ENCODE measurements around the gene DENND1A.

DNA sequence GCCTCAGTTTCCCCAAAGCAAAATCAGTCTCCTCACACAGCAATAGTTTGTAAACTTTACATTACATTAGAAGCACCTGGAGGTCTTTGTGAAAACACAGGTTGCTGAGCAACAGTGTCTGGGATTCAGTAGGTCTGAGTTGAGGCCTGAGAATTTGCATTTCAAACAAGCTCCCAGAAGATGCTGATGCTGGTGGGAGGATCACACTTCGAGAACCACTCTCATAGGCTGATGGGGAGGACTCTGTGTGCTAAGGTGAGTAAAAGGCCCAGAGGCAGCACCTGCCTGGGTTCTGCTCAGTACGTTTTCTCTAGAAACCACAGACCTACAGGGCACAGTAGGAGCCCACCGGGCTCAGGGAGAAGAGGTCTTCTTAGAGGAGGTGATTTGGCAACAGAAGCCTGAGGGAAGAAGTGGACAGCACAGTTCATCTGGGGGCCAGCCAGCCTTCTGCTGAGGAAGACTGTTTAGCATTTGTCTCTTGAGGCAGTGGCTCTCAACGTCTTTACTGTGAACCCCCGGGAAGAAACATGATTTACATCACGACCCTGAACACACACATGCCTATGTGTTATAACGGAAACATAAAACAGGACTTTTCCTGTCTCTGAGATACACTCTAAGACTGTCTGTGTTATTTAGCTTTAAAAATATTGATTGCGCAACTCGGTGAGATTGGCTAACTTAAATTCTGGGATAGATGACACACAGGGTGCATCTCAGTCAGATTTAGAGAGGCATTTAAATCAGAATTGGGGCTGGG lies 24.8 kb upstream of the DENND1A start:
- TF ChIP-seq, protein P1, sequence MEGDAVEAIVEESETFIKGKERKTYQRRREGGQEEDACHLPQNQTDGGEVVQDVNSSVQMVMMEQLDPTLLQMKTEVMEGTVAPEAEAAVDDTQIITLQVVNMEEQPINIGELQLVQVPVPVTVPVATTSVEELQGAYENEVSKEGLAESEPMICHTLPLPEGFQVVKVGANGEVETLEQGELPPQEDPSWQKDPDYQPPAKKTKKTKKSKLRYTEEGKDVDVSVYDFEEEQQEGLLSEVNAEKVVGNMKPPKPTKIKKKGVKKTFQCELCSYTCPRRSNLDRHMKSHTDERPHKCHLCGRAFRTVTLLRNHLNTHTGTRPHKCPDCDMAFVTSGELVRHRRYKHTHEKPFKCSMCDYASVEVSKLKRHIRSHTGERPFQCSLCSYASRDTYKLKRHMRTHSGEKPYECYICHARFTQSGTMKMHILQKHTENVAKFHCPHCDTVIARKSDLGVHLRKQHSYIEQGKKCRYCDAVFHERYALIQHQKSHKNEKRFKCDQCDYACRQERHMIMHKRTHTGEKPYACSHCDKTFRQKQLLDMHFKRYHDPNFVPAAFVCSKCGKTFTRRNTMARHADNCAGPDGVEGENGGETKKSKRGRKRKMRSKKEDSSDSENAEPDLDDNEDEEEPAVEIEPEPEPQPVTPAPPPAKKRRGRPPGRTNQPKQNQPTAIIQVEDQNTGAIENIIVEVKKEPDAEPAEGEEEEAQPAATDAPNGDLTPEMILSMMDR (IDR thresholded peaks at IDR 0.05), result no peak
- no peak for TF ChIP-seq POLR2A (IDR thresholded peaks at IDR 0.05)

All from adrenal gland (tissue), 5 donors.